ENCODE results near the gene RAD21L1.

RAD21L1 gene

GRCh38 chr20:1225783-1226654 is at the start of gene RAD21L1:
Gene RAD21L1, plus strand, starts transcription at chr20:1226044. Its CDS starts 2,410 bp downstream, at chr20:1228454.
- peak; percentile 89 for DNase-seq

DNA sequence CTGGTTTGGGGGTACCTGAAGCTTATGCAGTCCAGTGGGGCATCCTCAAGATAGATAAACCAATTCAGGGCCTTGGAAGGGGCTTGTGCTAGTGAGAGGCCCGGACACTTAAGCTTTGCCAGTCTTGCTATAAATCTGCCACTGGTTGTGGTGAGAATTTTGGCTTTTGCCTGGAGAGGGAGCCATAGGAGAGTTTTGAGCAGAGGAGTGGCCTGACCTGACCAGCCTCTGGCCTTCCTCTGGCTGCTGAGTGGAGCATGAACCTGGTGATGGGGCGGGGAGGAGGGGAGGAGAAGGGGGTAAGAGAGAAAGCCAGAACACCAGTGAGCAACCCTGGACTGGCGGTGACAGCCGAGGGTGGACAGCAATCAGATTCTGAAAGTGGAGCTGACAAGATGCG is 48.2 kb upstream of the RAD21L1 start:
- DNase-seq: peak; percentile 45

DNA sequence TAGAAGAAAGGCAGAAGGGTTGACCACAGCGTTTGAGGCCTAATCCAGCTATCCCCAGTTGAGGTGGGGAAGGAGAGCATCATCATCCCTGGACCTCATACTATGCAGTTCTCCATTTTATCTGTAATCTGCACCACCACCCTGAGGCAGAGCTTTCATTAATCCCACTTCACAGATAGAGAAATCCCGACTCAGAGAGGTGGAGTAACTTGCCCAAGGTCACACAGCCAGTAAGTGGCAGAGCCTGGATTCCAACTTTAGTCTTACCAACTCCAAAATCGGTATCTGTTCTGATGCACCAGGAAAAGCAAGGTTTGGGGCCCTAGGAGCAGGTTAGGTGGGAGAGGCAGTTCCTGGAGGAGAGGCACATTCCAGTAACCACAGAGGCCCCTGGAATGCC is 47.7 kb upstream of the RAD21L1 start:
- no peak for DNase-seq

GRCh38 chr20:1178623-1179022 is 47.2 kb upstream of the RAD21L1 start:
- no peak for DNase-seq

GRCh38 chr20:1180949-1181348 is 44.9 kb upstream of the RAD21L1 start:
- no peak for DNase-seq

DNA sequence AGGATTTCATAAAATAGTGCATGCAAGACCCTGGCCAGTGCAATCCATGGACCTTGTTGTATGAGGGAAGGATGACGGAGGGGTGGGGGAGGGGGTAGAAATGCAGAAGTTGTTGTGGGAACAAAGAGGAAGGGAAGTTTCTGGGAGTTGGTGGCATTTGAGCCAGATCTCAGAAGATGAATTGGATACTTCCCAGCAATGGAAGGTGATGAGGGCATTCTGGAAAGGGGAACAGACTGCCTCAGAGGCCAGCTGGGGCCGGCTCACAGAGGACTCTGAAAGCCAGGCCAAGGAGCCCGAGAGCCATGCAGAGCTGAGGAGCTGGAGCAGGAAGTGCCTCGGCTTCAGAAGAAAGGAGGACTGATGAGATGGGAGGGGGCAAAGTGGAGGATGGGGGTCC is 43.7 kb upstream of the RAD21L1 start:
- DNase-seq: no peak

DNA sequence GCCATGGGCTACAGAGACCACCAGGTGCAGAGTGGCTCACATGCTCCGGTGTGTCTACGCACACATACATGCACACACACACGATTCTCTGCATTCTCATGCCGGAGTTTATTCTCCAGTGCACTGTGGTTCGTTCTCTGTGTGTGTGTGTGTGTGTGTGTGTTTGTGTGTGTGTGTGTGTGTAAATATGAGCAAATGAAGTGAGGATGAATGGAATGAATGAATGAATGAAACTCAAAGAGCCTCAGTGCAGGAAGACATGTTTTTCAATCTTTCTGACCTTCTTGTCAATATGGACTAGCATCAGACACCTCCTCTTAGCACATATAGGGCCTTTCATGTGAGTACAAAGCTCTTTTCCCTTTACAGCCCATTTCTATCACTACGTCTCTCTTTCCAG is 42.7 kb upstream of the RAD21L1 start:
- no peak for DNase-seq

DNA sequence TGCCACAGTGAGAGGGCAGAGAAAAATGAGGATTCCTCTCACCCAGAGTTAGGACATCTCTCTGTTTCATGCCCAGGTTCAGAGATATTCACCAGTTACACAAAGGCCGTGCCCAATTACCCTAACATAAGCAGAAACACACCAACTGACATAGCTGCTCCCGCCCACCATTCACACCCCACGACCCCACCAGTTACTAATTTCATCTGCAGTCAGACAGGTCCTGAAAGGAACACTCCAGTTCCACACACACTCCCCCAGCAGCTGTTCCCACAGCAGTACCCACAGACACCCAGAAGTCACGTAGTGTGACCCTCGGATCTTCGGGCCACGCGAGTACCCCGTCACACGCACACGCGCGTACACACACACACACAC is 41.6 kb upstream of the RAD21L1 start:
- DNase-seq: no peak

DNA sequence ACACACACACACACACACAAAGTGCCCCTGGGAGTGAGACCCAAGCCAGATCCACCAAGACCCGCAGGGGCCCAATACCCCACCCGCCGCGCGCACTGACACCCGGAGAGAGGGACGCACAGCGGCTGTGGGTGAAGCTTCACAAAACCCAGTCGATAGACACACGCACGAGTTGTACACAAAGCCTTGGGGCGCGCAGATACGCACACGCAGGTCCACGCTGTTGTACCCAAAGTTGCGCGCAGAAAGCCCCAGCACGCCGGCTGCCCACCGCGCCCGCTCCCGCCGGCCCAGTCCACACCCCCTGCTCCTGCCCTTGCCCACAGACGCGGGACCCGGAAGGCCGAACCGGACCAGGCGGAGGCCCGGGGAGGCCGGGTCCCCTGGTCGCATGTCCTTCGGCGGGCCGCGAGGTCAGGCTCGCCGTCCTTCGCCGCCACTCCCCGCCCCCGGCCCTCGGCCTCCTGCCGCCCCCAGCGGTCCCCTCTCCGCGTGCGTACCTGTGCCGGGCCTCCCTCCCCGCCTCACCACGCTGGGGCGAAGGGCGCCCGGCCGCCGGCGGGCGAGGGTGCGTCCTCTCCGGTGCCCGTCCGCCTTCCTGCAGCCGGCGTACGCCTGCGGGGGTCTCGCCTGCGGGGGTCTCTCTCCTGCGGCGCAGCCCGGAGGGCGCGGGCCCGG is 41.1 kb upstream of the RAD21L1 start, which contains the start of gene TMEM74B:
TSS of gene TMEM74B (minus strand) at position 344 of the 678 bp plus-strand sequence. CDS start 1,180 bp downstream, outside the sequence.
- peak; percentile 65 for DNase-seq

- peak; percentile 71 for DNase-seq
These were observed 40.5 kb upstream of the RAD21L1 start for GRCh38 chr20:1185316-1185741.

GRCh38 chr20:1185790-1186334 is 40.0 kb upstream of the RAD21L1 start:
- peak; percentile 87 for DNase-seq

DNA sequence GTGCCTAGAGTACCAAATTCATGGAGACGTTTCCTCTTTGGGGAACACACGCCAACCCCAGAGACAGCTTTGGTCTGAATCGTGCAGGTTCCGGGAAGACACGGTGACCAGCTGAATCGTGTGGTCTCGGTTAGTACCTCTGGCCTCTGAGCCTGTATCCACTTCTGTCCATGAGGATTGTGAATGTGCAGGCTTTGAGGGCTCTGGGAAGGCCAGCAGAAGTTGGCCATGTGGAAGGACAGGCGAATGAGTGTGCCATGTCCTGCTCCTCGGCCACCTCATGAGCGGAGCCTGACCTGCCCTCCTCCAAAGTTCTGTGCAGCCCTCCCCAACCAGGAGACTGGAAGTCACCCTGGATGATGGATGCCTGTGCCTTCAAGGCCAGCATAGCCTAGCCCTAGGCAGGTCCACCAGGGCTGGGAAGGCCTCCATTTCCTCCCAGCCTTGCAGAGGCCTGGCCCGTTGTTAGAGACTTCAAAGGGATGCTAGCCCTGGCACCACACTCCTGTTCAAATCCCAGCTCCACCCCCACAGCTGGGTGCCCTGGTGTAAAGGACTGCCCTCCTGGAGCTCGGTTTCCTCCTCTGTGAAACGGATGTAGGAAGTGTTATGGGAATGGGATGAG is 39.4 kb upstream of the RAD21L1 start:
- peak; percentile 25 for DNase-seq

GRCh38 chr20:1187605-1188171 is 38.2 kb upstream of the RAD21L1 start:
- peak; percentile 49 for DNase-seq

DNA sequence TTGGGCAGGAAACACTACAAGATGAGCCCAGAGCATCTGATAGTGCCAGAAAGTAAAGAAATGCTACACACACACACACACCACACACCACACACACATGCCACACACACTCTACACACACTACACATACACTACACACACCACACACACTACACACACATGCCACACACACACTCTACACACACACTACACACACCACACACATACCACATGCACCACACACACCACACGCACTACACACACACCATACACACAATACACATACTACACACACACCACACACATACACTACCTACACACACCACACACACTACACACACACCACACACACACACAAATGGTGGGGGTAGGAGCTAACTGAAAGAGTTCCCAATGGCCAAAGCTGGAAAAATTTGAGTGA is 37.5 kb upstream of the RAD21L1 start:
- DNase-seq: no peak

DNA sequence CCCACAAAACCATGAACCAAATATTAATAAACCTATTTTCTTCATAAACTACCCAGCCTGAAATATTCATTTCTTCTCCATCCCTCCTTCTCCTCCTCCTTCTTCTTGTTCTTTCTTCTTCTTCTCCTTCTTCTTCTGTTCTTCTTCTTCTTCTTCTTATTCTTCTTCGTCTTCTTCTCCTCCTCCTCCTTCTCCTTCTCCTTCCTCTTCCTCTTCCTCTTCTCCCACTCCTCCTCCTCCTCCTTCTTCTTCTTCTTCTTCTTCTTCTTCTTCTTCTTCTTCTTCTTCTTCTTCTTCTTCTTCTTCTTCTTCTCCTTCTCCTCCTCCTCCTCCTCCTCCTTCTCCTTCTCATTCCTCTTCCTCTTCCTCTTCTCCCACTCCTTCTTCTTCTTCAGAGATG is 36.0 kb upstream of the RAD21L1 start:
- no peak for DNase-seq

GRCh38 chr20:1190847-1191246 is 35.0 kb upstream of the RAD21L1 start:
- no peak for DNase-seq

- DNase-seq: no peak
These were observed 34.5 kb upstream of the RAD21L1 start for GRCh38 chr20:1191299-1191698.

DNA sequence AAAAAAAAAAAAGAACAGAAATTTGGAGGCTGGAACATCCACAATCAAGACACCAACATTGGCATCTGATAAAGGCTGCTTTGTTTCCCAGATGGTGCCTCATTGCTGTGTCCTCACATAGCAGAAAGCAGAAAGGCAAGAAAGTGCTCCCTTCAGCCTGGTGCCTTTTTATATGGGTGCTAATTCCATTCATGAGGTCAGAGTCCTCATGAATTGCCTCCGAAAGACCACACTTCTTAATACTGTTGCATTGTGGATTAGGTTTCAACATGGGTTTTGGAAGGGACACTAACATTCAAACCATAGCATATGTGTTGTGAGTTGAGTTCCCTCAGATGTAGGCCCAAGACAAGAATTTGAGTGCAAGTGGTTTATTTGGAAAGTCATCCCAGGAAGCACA is 30.6 kb upstream of the RAD21L1 start:
- no peak for DNase-seq

DNA sequence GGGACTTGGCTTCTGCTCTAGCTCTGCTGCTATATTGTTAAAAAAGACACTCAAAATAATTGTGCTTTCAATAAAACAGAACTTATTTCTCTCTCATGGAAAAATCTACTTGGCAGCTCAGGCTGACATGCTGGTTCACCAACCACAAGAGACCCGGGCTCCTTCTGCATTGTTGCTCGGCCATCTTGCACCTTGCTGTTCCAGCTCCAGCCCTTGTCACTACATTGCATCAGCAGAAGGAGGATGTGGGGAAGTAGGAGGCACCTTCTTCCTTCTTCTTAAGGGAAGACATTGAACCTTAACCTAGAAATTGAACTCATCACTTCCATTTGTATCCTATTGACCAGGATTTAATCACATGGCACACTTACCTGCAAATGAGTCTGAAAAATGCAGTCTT is 29.2 kb upstream of the RAD21L1 start:
- DNase-seq: no peak

DNA sequence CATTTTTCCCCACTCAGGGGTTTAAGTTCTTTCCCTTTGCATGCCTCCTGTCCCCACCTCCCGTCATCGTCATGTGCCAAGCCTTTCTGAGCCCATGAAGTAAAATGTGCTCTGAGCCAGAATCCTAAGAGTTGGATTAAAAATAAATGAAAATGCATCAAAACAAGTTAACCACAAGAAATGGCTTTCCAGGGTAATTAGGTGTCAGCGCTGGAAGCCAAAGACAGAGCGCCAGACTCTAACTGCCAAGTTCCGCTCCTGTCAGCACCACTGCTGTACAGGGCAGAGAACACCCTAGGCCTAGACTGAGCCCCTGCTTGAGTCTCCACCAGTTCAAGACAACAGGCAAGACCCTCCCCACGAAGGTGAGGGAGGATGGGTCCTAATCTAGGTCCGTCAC is 28.0 kb upstream of the RAD21L1 start:
- DNase-seq: no peak

DNA sequence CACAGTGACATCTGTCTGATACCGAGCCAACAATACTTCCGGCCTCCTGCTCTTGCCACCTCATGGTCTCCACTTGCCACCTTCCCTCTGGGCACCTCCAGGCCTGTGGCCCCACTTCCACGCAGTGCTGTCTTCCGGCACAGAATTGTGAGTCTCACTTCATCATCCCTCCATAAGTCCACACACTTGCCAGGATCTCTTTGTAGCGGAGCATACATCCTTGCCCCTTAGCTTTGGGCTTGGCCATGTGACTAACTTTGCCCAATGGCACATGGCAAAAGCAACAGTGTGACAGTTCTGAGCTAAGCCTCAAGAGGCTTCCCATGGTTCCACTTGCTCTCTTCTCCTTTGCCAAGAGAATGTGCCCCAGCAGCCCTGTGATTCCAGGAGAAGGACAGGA is 27.1 kb upstream of the RAD21L1 start:
- DNase-seq: no peak

DNA sequence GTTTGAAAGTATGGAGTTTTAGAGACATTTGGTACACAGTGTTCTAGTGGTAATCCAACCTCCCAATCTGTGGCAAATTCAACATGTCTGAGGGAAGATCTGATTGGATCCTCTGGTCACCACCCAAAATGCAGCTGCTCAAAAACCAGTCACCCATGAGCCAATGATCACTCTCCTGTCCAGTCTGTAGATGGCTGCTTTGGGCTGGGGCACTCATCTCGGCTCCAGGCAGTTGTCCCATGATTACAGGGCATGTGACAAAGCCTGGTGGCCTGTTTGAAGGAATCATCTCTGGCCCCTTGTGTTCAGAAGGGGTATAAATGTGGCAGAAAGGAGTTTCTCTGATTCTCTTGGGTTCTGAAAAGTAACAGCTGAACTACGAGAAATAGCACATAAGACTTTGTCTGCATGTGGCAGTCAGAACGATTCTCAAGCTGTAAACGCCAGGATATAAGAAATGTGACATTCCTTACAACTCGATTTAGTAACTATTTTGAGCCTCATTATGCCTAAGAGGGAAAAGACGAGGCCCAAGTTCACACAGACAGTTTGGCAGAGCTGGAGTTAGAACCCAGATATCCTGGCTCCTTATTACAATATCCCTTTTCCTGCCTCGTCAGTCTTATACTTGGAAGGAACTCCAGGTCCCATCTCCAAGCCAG is 26.5 kb upstream of the RAD21L1 start:
- no peak for DNase-seq

DNA sequence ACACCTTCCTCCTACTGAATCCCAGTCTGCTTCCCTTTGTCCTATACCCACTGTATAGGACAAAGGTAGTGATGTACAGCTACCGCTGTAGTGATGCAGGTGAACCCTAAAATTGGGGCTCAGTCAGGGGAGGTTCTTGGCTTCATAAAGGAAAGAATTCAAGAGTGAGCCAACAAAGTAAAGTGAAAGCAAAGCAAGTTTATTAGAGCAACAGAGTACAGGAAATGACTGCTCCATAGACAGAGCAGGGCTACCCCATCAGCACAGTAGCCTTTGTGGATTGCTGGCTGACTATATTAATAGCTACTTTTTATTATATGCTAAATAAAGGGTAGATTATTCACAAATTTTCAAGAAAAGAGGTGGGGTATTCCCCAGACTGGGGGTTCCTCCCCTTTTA is 25.9 kb upstream of the RAD21L1 start:
- DNase-seq: no peak
